NK-92 (cell line): Measurements from ENCODE around the gene ROR2.

ENCODE experiments used
- DNase-seq: peaks from one replicate; lab custom pipeline; 2025; ENCODE audit not compliant: unreplicated experiment; lab: John Stamatoyannopoulos, UW

Gene ROR2

GRCh38 chr9:91902475-91903125, 47.4 kb downstream of the ROR2 start:
- DNase-seq: no peak

- DNase-seq: no peak
These were observed 49.2 kb downstream of the ROR2 start for GRCh38 chr9:91900797-91901177.

GRCh38 chr9:91900055-91900796, 49.8 kb downstream of the ROR2 start:
- DNase-seq: no peak

- DNase-seq: no peak
These were observed 50.4 kb downstream of the ROR2 start for GRCh38 chr9:91899594-91899993.

- no peak for DNase-seq
These were observed 50.8 kb downstream of the ROR2 start for GRCh38 chr9:91899219-91899563.

- no peak for DNase-seq
These were observed 51.4 kb downstream of the ROR2 start for GRCh38 chr9:91898451-91899218.

GRCh38 chr9:91897201-91897600, 52.8 kb downstream of the ROR2 start:
- DNase-seq: no peak

GRCh38 chr9:91896513-91897121, 53.4 kb downstream of the ROR2 start:
- no peak for DNase-seq

- no peak for DNase-seq
These were observed 53.9 kb downstream of the ROR2 start for GRCh38 chr9:91896097-91896496.

GRCh38 chr9:91894536-91894935, 55.5 kb downstream of the ROR2 start:
- DNase-seq: no peak

GRCh38 chr9:91894023-91894422, 56.0 kb downstream of the ROR2 start:
- DNase-seq: no peak

- DNase-seq: no peak
These were observed 58.1 kb downstream of the ROR2 start for GRCh38 chr9:91891915-91892314.

- DNase-seq: no peak
These were observed 59.4 kb downstream of the ROR2 start for GRCh38 chr9:91890662-91891061.

GRCh38 chr9:91889161-91889911, 60.7 kb downstream of the ROR2 start:
- DNase-seq: no peak

GRCh38 chr9:91886414-91887076, 63.5 kb downstream of the ROR2 start:
- no peak for DNase-seq

- DNase-seq: no peak
These were observed 64.1 kb downstream of the ROR2 start for GRCh38 chr9:91885746-91886413.

- no peak for DNase-seq
These were observed 65.0 kb downstream of the ROR2 start for GRCh38 chr9:91884696-91885687.

- no peak for DNase-seq
These were observed 65.9 kb downstream of the ROR2 start for GRCh38 chr9:91884153-91884552.

GRCh38 chr9:91883503-91883902, 66.5 kb downstream of the ROR2 start:
- DNase-seq: no peak
